ENCODE measurements around the gene TEX26. TPM values are rescaled to one million over a fixed set of nuclear protein-coding genes. Genes with fewer than 3 reads are reported as not detected.

The TEX26 gene
- polyA plus RNA-seq, 2 donors: 0.45 TPM; not detected in 1

GRCh38 chr13:31007417-31007816 is 75.0 kb downstream of the TEX26 start:
- 78 to 81% methylated on average over 4 of the region's 4 CpGs for WGBS, 2 donors
- Histone ChIP-seq H3K36me3 (ENCODE audit: control insufficient read depth in 2 of 2, insufficient read depth in 2 of 2, low read length in 1 of 2) (no peaks in the 10 kb centered on the region), H3K9me3 (ENCODE audit: control insufficient read depth in 2 of 2, insufficient read depth in 1 of 2, low read depth in 1 of 2, low read length in 1 of 2) (no peaks in the 10 kb centered on the region), H3K4me1 (ENCODE audit: control insufficient read depth in 2 of 2, insufficient read depth in 2 of 2, low read length in 1 of 2) (peaks cover 0 to 2% of the 10 kb centered on the region in 2 donors), H3K27me3 (ENCODE audit: control insufficient read depth in 1 of 2, insufficient read depth in 2 of 2, low read length in 2 of 2) (no peaks in the 10 kb centered on the region), H3K4me3 (ENCODE audit: low read depth in 1 of 2, low read length in 2 of 2) (no peak overlapping the region), H3K27ac (ENCODE audit: low read depth in 2 of 2, low read length in 1 of 2) (no peak overlapping the region)

GRCh38 chr13:31008400-31009115 is 76.1 kb downstream of the TEX26 start:
- no peaks in the 10 kb centered on the region for H3K27me3 ChIP-seq (ENCODE audit: control insufficient read depth in 1 of 2, insufficient read depth in 2 of 2, low read length in 2 of 2)
- H3K4me3 ChIP-seq (ENCODE audit: low read depth in 1 of 2, low read length in 2 of 2): no peak overlapping the region
- no peaks in the 10 kb centered on the region for H3K9me3 ChIP-seq (ENCODE audit: control insufficient read depth in 2 of 2, insufficient read depth in 1 of 2, low read depth in 1 of 2, low read length in 1 of 2)
- H3K27ac ChIP-seq (ENCODE audit: low read depth in 2 of 2, low read length in 1 of 2): no peak overlapping the region
- 87 to 91% methylated on average over 7 of the region's 7 CpGs for WGBS, 2 donors
- peaks cover 0 to 2% of the 10 kb centered on the region in 2 donors for H3K4me1 ChIP-seq (ENCODE audit: control insufficient read depth in 2 of 2, insufficient read depth in 2 of 2, low read length in 1 of 2)
- no peaks in the 10 kb centered on the region for H3K36me3 ChIP-seq (ENCODE audit: control insufficient read depth in 2 of 2, insufficient read depth in 2 of 2, low read length in 1 of 2)

GRCh38 chr13:31009166-31009565 is 76.7 kb downstream of the TEX26 start:
- 45 to 69% methylated on average over 5 of the region's 5 CpGs for WGBS, 2 donors
- Histone ChIP-seq H3K4me3 (ENCODE audit: low read depth in 1 of 2, low read length in 2 of 2) (no peak overlapping the region), H3K9me3 (ENCODE audit: control insufficient read depth in 2 of 2, insufficient read depth in 1 of 2, low read depth in 1 of 2, low read length in 1 of 2) (no peaks in the 10 kb centered on the region), H3K27me3 (ENCODE audit: control insufficient read depth in 1 of 2, insufficient read depth in 2 of 2, low read length in 2 of 2) (no peaks in the 10 kb centered on the region), H3K27ac (ENCODE audit: low read depth in 2 of 2, low read length in 1 of 2) (no peak overlapping the region), H3K36me3 (ENCODE audit: control insufficient read depth in 2 of 2, insufficient read depth in 2 of 2, low read length in 1 of 2) (no peaks in the 10 kb centered on the region), H3K4me1 (ENCODE audit: control insufficient read depth in 2 of 2, insufficient read depth in 2 of 2, low read length in 1 of 2) (peaks cover 0 to 2% of the 10 kb centered on the region in 2 donors)

GRCh38 chr13:31010296-31010695 is 77.8 kb downstream of the TEX26 start:
- H3K4me3 ChIP-seq (ENCODE audit: low read depth in 1 of 2, low read length in 2 of 2): no peak overlapping the region
- peaks cover 0 to 2% of the 10 kb centered on the region in 2 donors for H3K4me1 ChIP-seq (ENCODE audit: control insufficient read depth in 2 of 2, insufficient read depth in 2 of 2, low read length in 1 of 2)
- H3K27me3 ChIP-seq (ENCODE audit: control insufficient read depth in 1 of 2, insufficient read depth in 2 of 2, low read length in 2 of 2): no peaks in the 10 kb centered on the region
- WGBS, 2 donors: 94 to 100% methylated on average over 2 of the region's 2 CpGs
- H3K9me3 ChIP-seq (ENCODE audit: control insufficient read depth in 2 of 2, insufficient read depth in 1 of 2, low read depth in 1 of 2, low read length in 1 of 2): no peaks in the 10 kb centered on the region
- no peaks in the 10 kb centered on the region for H3K36me3 ChIP-seq (ENCODE audit: control insufficient read depth in 2 of 2, insufficient read depth in 2 of 2, low read length in 1 of 2)
- no peak overlapping the region for H3K27ac ChIP-seq (ENCODE audit: low read depth in 2 of 2, low read length in 1 of 2)

- Histone ChIP-seq H3K4me1 (ENCODE audit: control insufficient read depth in 2 of 2, insufficient read depth in 2 of 2, low read length in 1 of 2) (peaks cover 0 to 2% of the 10 kb centered on the region in 2 donors), H3K9me3 (ENCODE audit: control insufficient read depth in 2 of 2, insufficient read depth in 1 of 2, low read depth in 1 of 2, low read length in 1 of 2) (no peaks in the 10 kb centered on the region), H3K27me3 (ENCODE audit: control insufficient read depth in 1 of 2, insufficient read depth in 2 of 2, low read length in 2 of 2) (no peaks in the 10 kb centered on the region), H3K36me3 (ENCODE audit: control insufficient read depth in 2 of 2, insufficient read depth in 2 of 2, low read length in 1 of 2) (no peaks in the 10 kb centered on the region), H3K4me3 (ENCODE audit: low read depth in 1 of 2, low read length in 2 of 2) (no peak overlapping the region), H3K27ac (ENCODE audit: low read depth in 2 of 2, low read length in 1 of 2) (no peak overlapping the region)
- WGBS, 2 donors: 70 to 71% methylated on average over 5 of the region's 5 CpGs
Measured at GRCh38 chr13:31011193-31011860, 78.9 kb downstream of the TEX26 start.

GRCh38 chr13:31011901-31012654 is 79.6 kb downstream of the TEX26 start:
- no peak overlapping the region for H3K27ac ChIP-seq (ENCODE audit: low read depth in 2 of 2, low read length in 1 of 2)
- no peaks in the 10 kb centered on the region for H3K9me3 ChIP-seq (ENCODE audit: control insufficient read depth in 2 of 2, insufficient read depth in 1 of 2, low read depth in 1 of 2, low read length in 1 of 2)
- H3K4me1 ChIP-seq (ENCODE audit: control insufficient read depth in 2 of 2, insufficient read depth in 2 of 2, low read length in 1 of 2): peaks cover 0 to 2% of the 10 kb centered on the region in 2 donors
- no peaks in the 10 kb centered on the region for H3K36me3 ChIP-seq (ENCODE audit: control insufficient read depth in 2 of 2, insufficient read depth in 2 of 2, low read length in 1 of 2)
- H3K27me3 ChIP-seq (ENCODE audit: control insufficient read depth in 1 of 2, insufficient read depth in 2 of 2, low read length in 2 of 2): no peaks in the 10 kb centered on the region
- H3K4me3 ChIP-seq (ENCODE audit: low read depth in 1 of 2, low read length in 2 of 2): no peak overlapping the region
- WGBS, 2 donors: 67 to 72% methylated on average over 7 of the region's 7 CpGs

GRCh38 chr13:31012655-31013024 is 80.2 kb downstream of the TEX26 start:
- no peaks in the 10 kb centered on the region for H3K36me3 ChIP-seq (ENCODE audit: control insufficient read depth in 2 of 2, insufficient read depth in 2 of 2, low read length in 1 of 2)
- no peak overlapping the region for H3K27ac ChIP-seq (ENCODE audit: low read depth in 2 of 2, low read length in 1 of 2)
- peaks cover 0 to 2% of the 10 kb centered on the region in 2 donors for H3K4me1 ChIP-seq (ENCODE audit: control insufficient read depth in 2 of 2, insufficient read depth in 2 of 2, low read length in 1 of 2)
- H3K9me3 ChIP-seq (ENCODE audit: control insufficient read depth in 2 of 2, insufficient read depth in 1 of 2, low read depth in 1 of 2, low read length in 1 of 2): peaks cover 0 to 2% of the 10 kb centered on the region in 2 donors
- H3K4me3 ChIP-seq (ENCODE audit: low read depth in 1 of 2, low read length in 2 of 2): no peak overlapping the region
- H3K27me3 ChIP-seq (ENCODE audit: control insufficient read depth in 1 of 2, insufficient read depth in 2 of 2, low read length in 2 of 2): no peaks in the 10 kb centered on the region
- 70 to 80% methylated on average over 2 of the region's 2 CpGs for WGBS, 2 donors

GRCh38 chr13:31014456-31014855 is 82.0 kb downstream of the TEX26 start:
- Histone ChIP-seq H3K9me3 (ENCODE audit: control insufficient read depth in 2 of 2, insufficient read depth in 1 of 2, low read depth in 1 of 2, low read length in 1 of 2) (peaks cover 0 to 2% of the 10 kb centered on the region in 2 donors), H3K4me1 (ENCODE audit: control insufficient read depth in 2 of 2, insufficient read depth in 2 of 2, low read length in 1 of 2) (peaks cover 0 to 4% of the 10 kb centered on the region in 2 donors), H3K4me3 (ENCODE audit: low read depth in 1 of 2, low read length in 2 of 2) (no peak overlapping the region), H3K27ac (ENCODE audit: low read depth in 2 of 2, low read length in 1 of 2) (no peak overlapping the region), H3K36me3 (ENCODE audit: control insufficient read depth in 2 of 2, insufficient read depth in 2 of 2, low read length in 1 of 2) (no peaks in the 10 kb centered on the region), H3K27me3 (ENCODE audit: control insufficient read depth in 1 of 2, insufficient read depth in 2 of 2, low read length in 2 of 2) (no peaks in the 10 kb centered on the region)
- 86 to 100% methylated on average over 1 of the region's 1 CpG for WGBS, 2 donors

GRCh38 chr13:31015199-31015598 is 82.7 kb downstream of the TEX26 start:
- peaks cover 0 to 2% of the 10 kb centered on the region in 2 donors for H3K4me1 ChIP-seq (ENCODE audit: control insufficient read depth in 2 of 2, insufficient read depth in 2 of 2, low read length in 1 of 2)
- no peak overlapping the region for H3K27ac ChIP-seq (ENCODE audit: low read depth in 2 of 2, low read length in 1 of 2)
- no peaks in the 10 kb centered on the region for H3K27me3 ChIP-seq (ENCODE audit: control insufficient read depth in 1 of 2, insufficient read depth in 2 of 2, low read length in 2 of 2)
- H3K36me3 ChIP-seq (ENCODE audit: control insufficient read depth in 2 of 2, insufficient read depth in 2 of 2, low read length in 1 of 2): no peaks in the 10 kb centered on the region
- no peak overlapping the region for H3K4me3 ChIP-seq (ENCODE audit: low read depth in 1 of 2, low read length in 2 of 2)
- peaks cover 0 to 2% of the 10 kb centered on the region in 2 donors for H3K9me3 ChIP-seq (ENCODE audit: control insufficient read depth in 2 of 2, insufficient read depth in 1 of 2, low read depth in 1 of 2, low read length in 1 of 2)
